HepG2 (cell line): Measurements from ENCODE around the gene PLEKHA6. TPM values are rescaled to one million over a fixed set of nuclear protein-coding genes. Genes with fewer than 3 reads are reported as not detected.

Source experiments
- ATAC-seq: fragments of 200-7000 bp; cut with Tn5 transposase; 3 replicates; pipeline ENCODE4 v1.9.1; 2020; ENCODE audit warnings: mild to moderate bottlenecking, moderate library complexity
- BruUV-seq: library from RNA; stranded (reverse); fragments of 400-500 nt; replicated peaks from 2 replicates; lab custom pipeline; 2021; lab: Mats Ljungman, UMichigan
- CTCF ChIA-PET: fragments of 300-600 bp; formaldehyde crosslinking; extraction: SDS; loops from one replicate; lab custom pipeline; 2021; ENCODE audit warnings: low total read pairs, inconsistent platforms, low intra/inter-chr PET ratio; lab: Yijun Ruan, JAX
- POLR2A ChIA-PET: fragments of 350-600 bp; sonication (Branson Sonifier 250); formaldehyde crosslinking; loops from one replicate; lab custom pipeline; 2020; ENCODE audit warnings: antibody characterized with exemption, inconsistent platforms; lab: Yijun Ruan, JAX
- DNase-seq: peaks from one replicate; pipeline ENCODE4 v3.0.0-alpha.2; 2015; ENCODE audit warnings: low spot score
- FAIRE-seq: peaks from 3 replicates; lab custom pipeline; 2011; peaks lifted over from hg19 to GRCh38; lab: Jason Lieb, UNC
- H2AFZ ChIP-seq: one replicate; pipeline ENCODE4 v1.6.1; 2011; ENCODE audit warnings: low read length, inconsistent platforms
- H3K27ac ChIP-seq: fragments of 300-600 bp; 3 replicates; pipeline ENCODE4 v1.8.0; 2011; ENCODE audit warnings: mixed run types, mild to moderate bottlenecking, mixed read lengths, low read length, inconsistent platforms; ENCODE audit not compliant: insufficient read depth; ENCODE audit errors: extremely low read length
- H3K27me3 ChIP-seq, 2 experiments: fragments of 200-600 bp in 1 of 2; 2 replicates in 1 of 2; 3 replicates in 1 of 2; pipeline versions ENCODE4 v1.6.0 to v1.8.0; 2011; ENCODE audit warnings: low read length in 2 of 2, mild to moderate bottlenecking in 2 of 2, moderate library complexity in 2 of 2, inconsistent platforms in 1 of 2; ENCODE audit not compliant: insufficient read depth in 2 of 2, control insufficient read depth in 1 of 2
- H3K36me3 ChIP-seq, 2 experiments: fragments of 200-600 bp in 1 of 2; replicated peaks in 1 of 2; 2 replicates in 1 of 2; 3 replicates in 1 of 2; pipeline versions ENCODE4 v1.5.1 to v1.8.0; 2011; ENCODE audit warnings: low read length in 2 of 2, inconsistent platforms in 1 of 2; ENCODE audit not compliant: insufficient read depth in 2 of 2, control insufficient read depth in 1 of 2
- H3K4me1 ChIP-seq: 2 replicates; pipeline ENCODE4 v1.5.1; 2012; ENCODE audit warnings: low read length, inconsistent platforms; ENCODE audit not compliant: insufficient read depth
- H3K4me2 ChIP-seq: 2 replicates; pipeline ENCODE4 v1.6.0; 2011; ENCODE audit warnings: low read depth, low read length, inconsistent platforms
- H3K4me3 ChIP-seq, 3 experiments: fragments of 200-600 bp in 1 of 3; sonication (generic), shearing (Covaris generic) in 1 of 3; replicated peaks in 1 of 3; 2 replicates each; pipeline ENCODE4 v1.5.1; 2011 to 2016; ENCODE audit warnings: low read length in 3 of 3, inconsistent platforms in 2 of 3, low read depth in 2 of 3, mild to moderate bottlenecking in 2 of 3, control low read depth in 1 of 3, mixed read lengths in 1 of 3; ENCODE audit not compliant: insufficient read depth in 1 of 3
- H3K79me2 ChIP-seq: one replicate; pipeline ENCODE4 v1.6.1; 2011; ENCODE audit warnings: low read length, inconsistent platforms; ENCODE audit not compliant: insufficient read depth
- H3K9ac ChIP-seq: 2 replicates; pipeline ENCODE4 v1.6.0; 2011; ENCODE audit warnings: mild to moderate bottlenecking, low read depth, low read length, inconsistent platforms; ENCODE audit not compliant: insufficient read depth
- H3K9me3 ChIP-seq: 2 replicates; pipeline ENCODE4 v1.5.1; 2012; ENCODE audit warnings: mild to moderate bottlenecking, low read length
- H4K20me1 ChIP-seq: 2 replicates; pipeline ENCODE4 v1.6.0; 2011; ENCODE audit warnings: inconsistent platforms, mild to moderate bottlenecking, low read length, moderate library complexity; ENCODE audit not compliant: insufficient read depth
- CBFB ChIP-seq: sonication (generic); formaldehyde crosslinking; IDR thresholded peaks from 2 replicates; pipeline ENCODE4 v1.4.0; 2020; ENCODE audit warnings: missing genetic modification reagents
- RARG ChIP-seq: sonication (generic); formaldehyde crosslinking; IDR thresholded peaks from 2 replicates; pipeline ENCODE4 v1.4.0; 2020; ENCODE audit warnings: low read depth, mild to moderate bottlenecking, missing genetic modification reagents
- SMARCC2 ChIP-seq: fragments of 450-650 bp; IDR thresholded peaks from 2 replicates; pipeline ENCODE4 v1.6.1; 2017; ENCODE audit warnings: antibody characterized with exemption, mild to moderate bottlenecking
- TSC22D2 ChIP-seq: sonication (generic); formaldehyde crosslinking; IDR thresholded peaks from 2 replicates; pipeline ENCODE4 v1.5.1; 2020; ENCODE audit warnings: missing genetic modification reagents, mild to moderate bottlenecking, borderline replicate concordance
- ZNF225 ChIP-seq: sonication (generic); formaldehyde crosslinking; IDR thresholded peaks from 2 replicates; pipeline ENCODE4 v1.4.0; 2020; ENCODE audit warnings: mild to moderate bottlenecking, missing genetic modification reagents
- ZNF263 ChIP-seq: sonication (generic); formaldehyde crosslinking; IDR thresholded peaks from 2 replicates; pipeline ENCODE4 v1.4.0; 2020; ENCODE audit warnings: missing genetic modification reagents
- ZNF713 ChIP-seq: sonication (generic); formaldehyde crosslinking; IDR thresholded peaks from 2 replicates; pipeline ENCODE4 v1.4.0; 2020; ENCODE audit warnings: mild to moderate bottlenecking, missing genetic modification reagents
- WGBS: methylation state at CpG from one replicate; pipeline ENCODE4 v1.1.6; 2017; ENCODE audit warnings: low lambda C conversion rate; 5-methylcytosine and 5-hydroxymethylcytosine counted together
- in situ Hi-C: cut with HindIII; loops from 2 replicates; pipeline ENCODE4 v1.10.0; 2017; ENCODE audit warnings: low pct_unique_long_range_greater_than_20kb; ENCODE audit not compliant: extremely low pct_ligation_motif_present
- intact Hi-C: fragments of 100-400 bp; cut with micrococcal nuclease; formaldehyde crosslinking; loops from one replicate; pipeline ENCODE4 v1.10.0; 2022; ENCODE audit not compliant: unreplicated experiment
- polyA plus RNA-seq, 8 experiments: library from polyadenylated mRNA; depleted of rRNA in 3 of 8; stranded (reverse) in 7 of 8; unstranded in 1 of 8; fragments of >200 nt; fragmentation: Illumina TruSeq in 4 of 8; extraction: Trizol in 4 of 8; gene quantifications; 2 replicates each; pipeline versions ENCODE4 v1.2.1 to v1.2.3, GENCODE V29; 2011 to 2016; ENCODE audit warnings: low read depth in 4 of 8, missing spikeins in 1 of 8, mixed read lengths in 1 of 8; ENCODE audit not compliant: insufficient read depth in 1 of 8
- total RNA-seq, 5 experiments: library from RNA; depleted of rRNA; stranded (reverse); fragments of >200 nt; fragmentation: Illumina TruSeq; extraction: Trizol; gene quantifications; 2 replicates each; pipeline ENCODE4 v1.2.3, GENCODE V29; 2016; ENCODE audit warnings: low read depth in 1 of 5
- TF ChIP-seq, protein P1 (sequence below): IDR thresholded peaks from 2 replicates; pipeline ENCODE4 v1.6.1; 2016; ENCODE audit warnings: missing genetic modification reagents, missing compliant biosample characterization
- TF ChIP-seq, protein P2 (sequence below): IDR thresholded peaks from 2 replicates; pipeline ENCODE4 v1.6.1; 2016
- TF ChIP-seq, protein P3 (sequence below): sonication (generic); formaldehyde crosslinking; IDR thresholded peaks from 2 replicates; pipeline ENCODE4 v1.4.0; 2020; ENCODE audit warnings: missing genetic modification reagents, borderline replicate concordance

The PLEKHA6 gene
- total and polyA plus RNA-seq, 2 of the 13 experiments (the other 11 are each of a cell fraction or from before 2014, with no cell fraction given): 5.3 to 11.4 TPM

DNA sequence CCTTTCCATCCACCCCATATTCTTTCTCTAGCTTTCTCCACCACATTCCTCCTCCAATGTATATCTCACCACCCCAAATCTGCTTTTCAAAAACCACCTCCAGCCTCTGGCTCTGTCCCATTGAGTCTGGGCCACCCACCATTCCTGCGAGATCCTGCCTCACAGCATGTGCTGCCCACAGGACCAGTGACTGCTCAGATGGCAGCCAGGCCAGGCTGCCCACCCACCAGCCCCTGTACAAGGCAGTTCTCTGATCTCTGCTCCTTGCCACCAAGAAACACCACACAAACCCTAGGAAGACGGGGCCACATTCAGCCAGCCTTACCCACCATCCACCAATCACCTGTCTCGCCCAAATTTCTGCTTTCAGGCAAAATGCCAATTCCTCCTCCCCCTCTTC, 53.7 kb downstream of the PLEKHA6 start:
- POLR2A ChIA-PET: no interaction called here
- ATAC-seq (no peak), DNase-seq (no peak), FAIRE-seq (no peak)
- WGBS: 98% methylated on average over 3 of the region's 3 CpGs
- no peaks in the 10 kb centered on the region for H3K27me3 ChIP-seq
- no peak overlapping the region for H3K9ac ChIP-seq
- no peaks in the 10 kb centered on the region for H3K4me1 ChIP-seq
- no peak overlapping the region for H2AFZ ChIP-seq
- H4K20me1 ChIP-seq: no peaks in the 10 kb centered on the region
- H3K9me3 ChIP-seq: no peaks in the 10 kb centered on the region
- H3K4me3 ChIP-seq: no peak overlapping the region
- no peaks in the 10 kb centered on the region for H3K79me2 ChIP-seq
- H3K36me3 ChIP-seq: no peaks in the 10 kb centered on the region
- no peak overlapping the region for H3K4me2 ChIP-seq
- TF ChIP-seq CBFB (CRISPR knock-in tag) (no peak), TSC22D2 (CRISPR knock-in tag) (no peak)
- TF ChIP-seq, protein P1, sequence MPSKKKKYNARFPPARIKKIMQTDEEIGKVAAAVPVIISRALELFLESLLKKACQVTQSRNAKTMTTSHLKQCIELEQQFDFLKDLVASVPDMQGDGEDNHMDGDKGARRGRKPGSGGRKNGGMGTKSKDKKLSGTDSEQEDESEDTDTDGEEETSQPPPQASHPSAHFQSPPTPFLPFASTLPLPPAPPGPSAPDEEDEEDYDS (CRISPR knock-in tag): no peak
- H3K27ac ChIP-seq: no peak overlapping the region
- BruUV-seq: no TSS peak
- CTCF ChIA-PET: no interaction called here
- intact Hi-C loops (no loop called here), in situ Hi-C loops (no loop called here)

DNA sequence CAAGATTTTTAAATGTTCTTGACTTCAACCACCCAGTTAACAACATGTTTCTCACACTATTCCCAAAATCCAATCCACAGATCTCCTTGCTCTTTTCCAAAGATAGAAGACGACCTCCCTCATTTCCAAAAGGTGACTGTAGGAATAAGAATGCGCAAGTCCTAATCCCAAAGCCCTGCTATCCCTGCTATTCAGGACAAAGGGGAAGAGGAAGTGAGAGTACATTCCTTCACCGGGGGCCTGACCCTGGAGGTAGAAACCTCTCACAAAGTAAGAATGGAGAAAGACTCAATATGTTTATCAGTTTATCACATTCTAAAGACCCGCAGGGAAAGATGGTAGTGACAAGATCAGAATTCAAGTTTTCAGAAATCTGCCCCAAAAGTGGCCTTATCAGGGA, 55.7 kb downstream of the PLEKHA6 start:
- POLR2A ChIA-PET: no interaction called here
- no peak overlapping the region for H3K4me2 ChIP-seq
- no peak for DNase-seq
- no peaks in the 10 kb centered on the region for H3K27me3 ChIP-seq
- no peak overlapping the region for H3K4me3 ChIP-seq
- no peak for ATAC-seq
- no peak for TF ChIP-seq SMARCC2
- no peak for TF ChIP-seq ZNF713 (CRISPR knock-in tag)
- no peak for TF ChIP-seq RARG (CRISPR knock-in tag)
- no peak for TF ChIP-seq ZNF263 (CRISPR knock-in tag)
- TF ChIP-seq, protein P2, sequence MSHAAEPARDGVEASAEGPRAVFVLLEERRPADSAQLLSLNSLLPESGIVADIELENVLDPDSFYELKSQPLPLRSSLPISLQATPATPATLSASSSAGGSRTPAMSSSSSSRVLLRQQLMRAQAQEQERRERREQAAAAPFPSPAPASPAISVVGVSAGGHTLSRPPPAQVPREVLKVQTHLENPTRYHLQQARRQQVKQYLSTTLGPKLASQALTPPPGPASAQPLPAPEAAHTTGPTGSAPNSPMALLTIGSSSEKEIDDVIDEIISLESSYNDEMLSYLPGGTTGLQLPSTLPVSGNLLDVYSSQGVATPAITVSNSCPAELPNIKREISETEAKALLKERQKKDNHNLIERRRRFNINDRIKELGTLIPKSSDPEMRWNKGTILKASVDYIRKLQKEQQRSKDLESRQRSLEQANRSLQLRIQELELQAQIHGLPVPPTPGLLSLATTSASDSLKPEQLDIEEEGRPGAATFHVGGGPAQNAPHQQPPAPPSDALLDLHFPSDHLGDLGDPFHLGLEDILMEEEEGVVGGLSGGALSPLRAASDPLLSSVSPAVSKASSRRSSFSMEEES (CRISPR knock-in tag): no peak
- no peak for TF ChIP-seq ZNF225 (CRISPR knock-in tag)
- TF ChIP-seq, protein P3, sequence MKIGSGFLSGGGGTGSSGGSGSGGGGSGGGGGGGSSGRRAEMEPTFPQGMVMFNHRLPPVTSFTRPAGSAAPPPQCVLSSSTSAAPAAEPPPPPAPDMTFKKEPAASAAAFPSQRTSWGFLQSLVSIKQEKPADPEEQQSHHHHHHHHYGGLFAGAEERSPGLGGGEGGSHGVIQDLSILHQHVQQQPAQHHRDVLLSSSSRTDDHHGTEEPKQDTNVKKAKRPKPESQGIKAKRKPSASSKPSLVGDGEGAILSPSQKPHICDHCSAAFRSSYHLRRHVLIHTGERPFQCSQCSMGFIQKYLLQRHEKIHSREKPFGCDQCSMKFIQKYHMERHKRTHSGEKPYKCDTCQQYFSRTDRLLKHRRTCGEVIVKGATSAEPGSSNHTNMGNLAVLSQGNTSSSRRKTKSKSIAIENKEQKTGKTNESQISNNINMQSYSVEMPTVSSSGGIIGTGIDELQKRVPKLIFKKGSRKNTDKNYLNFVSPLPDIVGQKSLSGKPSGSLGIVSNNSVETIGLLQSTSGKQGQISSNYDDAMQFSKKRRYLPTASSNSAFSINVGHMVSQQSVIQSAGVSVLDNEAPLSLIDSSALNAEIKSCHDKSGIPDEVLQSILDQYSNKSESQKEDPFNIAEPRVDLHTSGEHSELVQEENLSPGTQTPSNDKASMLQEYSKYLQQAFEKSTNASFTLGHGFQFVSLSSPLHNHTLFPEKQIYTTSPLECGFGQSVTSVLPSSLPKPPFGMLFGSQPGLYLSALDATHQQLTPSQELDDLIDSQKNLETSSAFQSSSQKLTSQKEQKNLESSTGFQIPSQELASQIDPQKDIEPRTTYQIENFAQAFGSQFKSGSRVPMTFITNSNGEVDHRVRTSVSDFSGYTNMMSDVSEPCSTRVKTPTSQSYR (CRISPR knock-in tag): no peak
- no peak overlapping the region for H2AFZ ChIP-seq
- no peaks in the 10 kb centered on the region for H3K9me3 ChIP-seq
- CTCF ChIA-PET: no interaction called here
- no peak overlapping the region for H3K27ac ChIP-seq
- FAIRE-seq: no peak
- 91% methylated on average over 4 of the region's 4 CpGs for WGBS
- H3K4me1 ChIP-seq: peaks cover 15% of the 10 kb centered on the region
- no peaks in the 10 kb centered on the region for H3K36me3 ChIP-seq
- H4K20me1 ChIP-seq: no peaks in the 10 kb centered on the region
- no peak overlapping the region for H3K9ac ChIP-seq
- intact Hi-C loops (no loop called here), in situ Hi-C loops (no loop called here)
- no TSS peak for BruUV-seq
- H3K79me2 ChIP-seq: no peaks in the 10 kb centered on the region
